ENCODE results near the gene SF1. TPM values are rescaled to one million over a fixed set of nuclear protein-coding genes. Genes with fewer than 3 reads are reported as not detected.

SF1 gene
- total RNA-seq, 1 donor from 2014 or later, result 533 TPM

DNA sequence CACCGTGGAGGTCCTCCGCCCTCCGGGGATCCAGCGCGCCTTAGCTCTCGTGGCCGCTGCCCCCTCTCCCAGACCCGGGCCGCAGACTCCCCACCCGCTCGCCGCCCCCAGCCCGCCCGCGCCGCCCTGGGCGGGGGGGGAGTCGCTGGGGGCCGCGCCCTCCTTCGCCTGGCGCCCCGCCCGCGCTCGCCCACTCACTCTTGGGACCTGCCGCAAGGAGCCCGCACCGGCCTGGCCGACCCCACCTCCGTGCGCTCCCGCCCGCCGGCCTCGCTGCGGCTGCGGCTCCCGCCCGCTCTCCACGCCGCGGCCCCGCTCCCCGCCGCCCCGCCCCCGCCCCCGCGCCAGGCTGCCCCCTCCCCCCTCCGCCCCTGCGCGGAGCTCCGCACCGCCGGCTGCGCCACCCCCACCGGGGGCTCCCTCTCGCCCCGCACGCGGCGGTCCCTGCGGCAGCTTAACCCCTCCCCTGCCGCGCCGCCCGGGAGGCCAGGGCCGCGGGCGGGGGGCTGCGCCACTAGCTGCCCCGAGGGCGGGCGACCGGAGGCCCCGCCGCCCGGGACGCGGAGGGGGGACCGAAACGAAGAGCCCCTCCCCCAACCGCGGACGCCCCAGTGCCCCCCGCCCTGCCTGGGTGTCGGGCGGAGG lies 33.7 kb downstream of the SF1 start:
- H3K4me1 Mint-ChIP-seq, result peaks cover 21% of the 10 kb centered on the region
- H3K27me3 Mint-ChIP-seq (ENCODE audit: low read depth), result peaks cover 60% of the 10 kb centered on the region

GRCh38 chr11:64743591-64744543 lies 34.5 kb downstream of the SF1 start, which contains the start of gene RASGRP2:
Gene RASGRP2, minus strand, starts transcription at chr11:64744142. Its CDS starts 1,276 bp downstream, at chr11:64742866.
- Mint-ChIP-seq H3K36me3 (no peaks in the 10 kb centered on the region), H3K27me3 (ENCODE audit: low read depth) (peaks cover 68% of the 10 kb centered on the region), H3K27ac (no peak within 1 kb of the TSS), H3K9me3 (no peaks in the 10 kb centered on the region), H3K4me1 (peaks cover 21% of the 10 kb centered on the region), H3K4me3 (peak within 1 kb of the TSS; percentile 62)
- TF ChIP-seq, protein P1, sequence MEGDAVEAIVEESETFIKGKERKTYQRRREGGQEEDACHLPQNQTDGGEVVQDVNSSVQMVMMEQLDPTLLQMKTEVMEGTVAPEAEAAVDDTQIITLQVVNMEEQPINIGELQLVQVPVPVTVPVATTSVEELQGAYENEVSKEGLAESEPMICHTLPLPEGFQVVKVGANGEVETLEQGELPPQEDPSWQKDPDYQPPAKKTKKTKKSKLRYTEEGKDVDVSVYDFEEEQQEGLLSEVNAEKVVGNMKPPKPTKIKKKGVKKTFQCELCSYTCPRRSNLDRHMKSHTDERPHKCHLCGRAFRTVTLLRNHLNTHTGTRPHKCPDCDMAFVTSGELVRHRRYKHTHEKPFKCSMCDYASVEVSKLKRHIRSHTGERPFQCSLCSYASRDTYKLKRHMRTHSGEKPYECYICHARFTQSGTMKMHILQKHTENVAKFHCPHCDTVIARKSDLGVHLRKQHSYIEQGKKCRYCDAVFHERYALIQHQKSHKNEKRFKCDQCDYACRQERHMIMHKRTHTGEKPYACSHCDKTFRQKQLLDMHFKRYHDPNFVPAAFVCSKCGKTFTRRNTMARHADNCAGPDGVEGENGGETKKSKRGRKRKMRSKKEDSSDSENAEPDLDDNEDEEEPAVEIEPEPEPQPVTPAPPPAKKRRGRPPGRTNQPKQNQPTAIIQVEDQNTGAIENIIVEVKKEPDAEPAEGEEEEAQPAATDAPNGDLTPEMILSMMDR (IDR thresholded peaks at IDR 0.05; ENCODE audit: unreplicated experiment), result no peak
- no peak for DNase-seq (ENCODE audit: low spot score in 2 of 2, unreplicated experiment in 2 of 2)

More for the DNA sequence above, 33.7 kb downstream of the SF1 start:
- Mint-ChIP-seq H3K27ac (no peak overlapping the region), H3K36me3 (no peaks in the 10 kb centered on the region), H3K9me3 (no peaks in the 10 kb centered on the region), H3K4me3 (peak overlapping the region; percentile 70)
- no peak for DNase-seq (ENCODE audit: low spot score in 2 of 2, unreplicated experiment in 2 of 2)
- TF ChIP-seq, protein P1 (IDR thresholded peaks at IDR 0.05; ENCODE audit: unreplicated experiment), result no peak

GRCh38 chr11:64742889-64743590 lies 35.3 kb downstream of the SF1 start:
- TF ChIP-seq, protein P1 (IDR thresholded peaks at IDR 0.05; ENCODE audit: unreplicated experiment), result peak; percentile 89
- Mint-ChIP-seq H3K27ac (no peak overlapping the region), H3K4me1 (peaks cover 17% of the 10 kb centered on the region), H3K36me3 (no peaks in the 10 kb centered on the region), H3K9me3 (no peaks in the 10 kb centered on the region), H3K4me3 (no peak overlapping the region), H3K27me3 (ENCODE audit: low read depth) (peaks cover 68% of the 10 kb centered on the region)
- peak in 1 of 2 experiments; percentile 70 for DNase-seq (ENCODE audit: low spot score in 2 of 2, unreplicated experiment in 2 of 2)

- Mint-ChIP-seq H3K4me3 (peak overlapping the region; percentile 31), H3K4me1 (peaks cover 16% of the 10 kb centered on the region), H3K27ac (no peak overlapping the region), H3K27me3 (ENCODE audit: low read depth) (peaks cover 73% of the 10 kb centered on the region), H3K36me3 (no peaks in the 10 kb centered on the region), H3K9me3 (no peaks in the 10 kb centered on the region)
- TF ChIP-seq, protein P1 (IDR thresholded peaks at IDR 0.05; ENCODE audit: unreplicated experiment), result no peak
- no peak for DNase-seq (ENCODE audit: low spot score in 2 of 2, unreplicated experiment in 2 of 2)
Measured at GRCh38 chr11:64742087-64742888, 36.1 kb downstream of the SF1 start.
